ENCODE results near the gene GRP. TPM values are rescaled to one million over a fixed set of nuclear protein-coding genes. Genes with fewer than 3 reads are reported as not detected.

GRP gene
- total and polyA plus RNA-seq, 9 donors: 1.1 TPM; not detected in 8

- H3K27ac ChIP-seq: no peak overlapping the region
- DNase-seq: no peak
- 74 to 83% (median 78%) methylated on average over 6 of the region's 6 CpGs for WGBS, 3 donors
- H3K4me3 ChIP-seq: no peak overlapping the region
- intact Hi-C loops (cut with DNase I): no loop called here
- H3K36me3 ChIP-seq: no peaks in the 10 kb centered on the region
- no peak for TF ChIP-seq EP300 (IDR thresholded peaks at IDR 0.05)
- TF ChIP-seq, protein P1, sequence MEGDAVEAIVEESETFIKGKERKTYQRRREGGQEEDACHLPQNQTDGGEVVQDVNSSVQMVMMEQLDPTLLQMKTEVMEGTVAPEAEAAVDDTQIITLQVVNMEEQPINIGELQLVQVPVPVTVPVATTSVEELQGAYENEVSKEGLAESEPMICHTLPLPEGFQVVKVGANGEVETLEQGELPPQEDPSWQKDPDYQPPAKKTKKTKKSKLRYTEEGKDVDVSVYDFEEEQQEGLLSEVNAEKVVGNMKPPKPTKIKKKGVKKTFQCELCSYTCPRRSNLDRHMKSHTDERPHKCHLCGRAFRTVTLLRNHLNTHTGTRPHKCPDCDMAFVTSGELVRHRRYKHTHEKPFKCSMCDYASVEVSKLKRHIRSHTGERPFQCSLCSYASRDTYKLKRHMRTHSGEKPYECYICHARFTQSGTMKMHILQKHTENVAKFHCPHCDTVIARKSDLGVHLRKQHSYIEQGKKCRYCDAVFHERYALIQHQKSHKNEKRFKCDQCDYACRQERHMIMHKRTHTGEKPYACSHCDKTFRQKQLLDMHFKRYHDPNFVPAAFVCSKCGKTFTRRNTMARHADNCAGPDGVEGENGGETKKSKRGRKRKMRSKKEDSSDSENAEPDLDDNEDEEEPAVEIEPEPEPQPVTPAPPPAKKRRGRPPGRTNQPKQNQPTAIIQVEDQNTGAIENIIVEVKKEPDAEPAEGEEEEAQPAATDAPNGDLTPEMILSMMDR (IDR thresholded peaks at IDR 0.05): no peak
- no peak for TF ChIP-seq POLR2A (IDR thresholded peaks at IDR 0.05)
- H3K9me3 ChIP-seq: no peaks in the 10 kb centered on the region
- no peaks in the 10 kb centered on the region for H3K27me3 ChIP-seq
- no peaks in the 10 kb centered on the region for H3K4me1 ChIP-seq (ENCODE audit: insufficient read depth)
These were observed 13.1 kb downstream of the GRP start for GRCh38 chr18:59233017-59233410.

GRCh38 chr18:59238385-59238784, 18.4 kb downstream of the GRP start:
- TF ChIP-seq EP300 (IDR thresholded peaks at IDR 0.05) (no peak), POLR2A (IDR thresholded peaks at IDR 0.05) (no peak)
- TF ChIP-seq, protein P1 (IDR thresholded peaks at IDR 0.05): no peak
- no peaks in the 10 kb centered on the region for H3K9me3 ChIP-seq
- H3K36me3 ChIP-seq: no peaks in the 10 kb centered on the region
- intact Hi-C loops (cut with DNase I): no loop called here
- H3K27me3 ChIP-seq: no peaks in the 10 kb centered on the region
- H3K4me1 ChIP-seq (ENCODE audit: insufficient read depth): no peaks in the 10 kb centered on the region
- no peak overlapping the region for H3K4me3 ChIP-seq
- H3K27ac ChIP-seq: no peak overlapping the region
- DNase-seq: no peak

- Histone ChIP-seq H3K4me3 (no peak overlapping the region), H3K36me3 (no peaks in the 10 kb centered on the region), H3K4me1 (ENCODE audit: insufficient read depth) (no peaks in the 10 kb centered on the region), H3K27me3 (no peaks in the 10 kb centered on the region), H3K9me3 (no peaks in the 10 kb centered on the region), H3K27ac (no peak overlapping the region)
- TF ChIP-seq, protein P1 (IDR thresholded peaks at IDR 0.05): no peak
- TF ChIP-seq POLR2A (IDR thresholded peaks at IDR 0.05) (no peak), EP300 (IDR thresholded peaks at IDR 0.05) (no peak)
- 38 to 54% (median 42%) methylated on average over 4 of the region's 4 CpGs for WGBS, 3 donors
- intact Hi-C loops (cut with DNase I): no loop called here
- DNase-seq: no peak
These were observed 19.7 kb downstream of the GRP start for GRCh38 chr18:59239642-59240041.

GRCh38 chr18:59242906-59243305, 22.9 kb downstream of the GRP start:
- no peak for TF ChIP-seq POLR2A (IDR thresholded peaks at IDR 0.05)
- no peaks in the 10 kb centered on the region for H3K36me3 ChIP-seq
- no peaks in the 10 kb centered on the region for H3K4me1 ChIP-seq (ENCODE audit: insufficient read depth)
- no peak overlapping the region for H3K27ac ChIP-seq
- no peak for DNase-seq
- H3K27me3 ChIP-seq: no peaks in the 10 kb centered on the region
- intact Hi-C loops (cut with DNase I): no loop called here
- H3K4me3 ChIP-seq: no peak overlapping the region
- WGBS, 3 donors: 86 to 89% (median 87%) methylated on average over 2 of the region's 2 CpGs
- no peaks in the 10 kb centered on the region for H3K9me3 ChIP-seq

GRCh38 chr18:59246796-59247195, 26.8 kb downstream of the GRP start:
- 39 to 48% (median 48%) methylated on average over 4 of the region's 4 CpGs for WGBS, 3 donors

More at GRCh38 chr18:59246796-59247195, 26.8 kb downstream of the GRP start:
- Histone ChIP-seq H3K4me3 (no peak overlapping the region), H3K36me3 (no peaks in the 10 kb centered on the region), H3K27me3 (no peaks in the 10 kb centered on the region), H3K27ac (no peak overlapping the region), H3K4me1 (ENCODE audit: insufficient read depth) (no peaks in the 10 kb centered on the region), H3K9me3 (no peaks in the 10 kb centered on the region)
- intact Hi-C loops (cut with DNase I): no loop called here
- TF ChIP-seq, protein P1 (IDR thresholded peaks at IDR 0.05): no peak
- no peak for TF ChIP-seq POLR2A (IDR thresholded peaks at IDR 0.05)
- no peak for TF ChIP-seq EP300 (IDR thresholded peaks at IDR 0.05)
- DNase-seq: no peak
